ENCODE results near the gene POLR2C. TPM values are rescaled to one million over a fixed set of nuclear protein-coding genes. Genes with fewer than 3 reads are reported as not detected.

POLR2C gene
- total RNA-seq, 4 donors from 2014 or later = 39.2 to 104 (median 72.7) TPM

DNA sequence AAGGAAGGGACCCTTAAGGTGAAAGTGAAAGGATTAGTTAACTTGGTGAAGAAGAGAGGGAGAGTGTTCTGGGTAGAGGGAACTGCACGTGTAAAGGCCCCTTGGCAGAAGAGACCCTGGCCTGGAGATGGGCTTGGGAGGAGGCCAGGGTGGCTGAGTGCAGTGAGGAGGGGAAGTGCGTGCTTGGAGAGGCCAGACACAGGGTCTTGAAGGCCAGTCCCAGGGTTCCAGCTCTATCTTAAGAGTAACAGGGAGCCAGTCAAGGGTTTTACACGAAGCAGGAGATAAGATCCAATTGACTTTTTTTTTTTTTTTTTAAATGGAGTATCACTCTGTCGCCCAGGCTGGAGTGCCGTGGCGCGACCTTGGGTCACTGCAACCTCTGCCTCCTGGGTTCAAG, 39.0 kb downstream of the POLR2C start:
- intact Hi-C loops (cut with DNase I; ENCODE audit: low total_unique reads) = no loop called here
- WGBS, 2 donors (ENCODE audit: low coverage in 1 of 2) = 80 to 81% methylated on average over 5 to 7 of the region's 7 CpGs
- no peak for DNase-seq
- TF ChIP-seq, protein P1, sequence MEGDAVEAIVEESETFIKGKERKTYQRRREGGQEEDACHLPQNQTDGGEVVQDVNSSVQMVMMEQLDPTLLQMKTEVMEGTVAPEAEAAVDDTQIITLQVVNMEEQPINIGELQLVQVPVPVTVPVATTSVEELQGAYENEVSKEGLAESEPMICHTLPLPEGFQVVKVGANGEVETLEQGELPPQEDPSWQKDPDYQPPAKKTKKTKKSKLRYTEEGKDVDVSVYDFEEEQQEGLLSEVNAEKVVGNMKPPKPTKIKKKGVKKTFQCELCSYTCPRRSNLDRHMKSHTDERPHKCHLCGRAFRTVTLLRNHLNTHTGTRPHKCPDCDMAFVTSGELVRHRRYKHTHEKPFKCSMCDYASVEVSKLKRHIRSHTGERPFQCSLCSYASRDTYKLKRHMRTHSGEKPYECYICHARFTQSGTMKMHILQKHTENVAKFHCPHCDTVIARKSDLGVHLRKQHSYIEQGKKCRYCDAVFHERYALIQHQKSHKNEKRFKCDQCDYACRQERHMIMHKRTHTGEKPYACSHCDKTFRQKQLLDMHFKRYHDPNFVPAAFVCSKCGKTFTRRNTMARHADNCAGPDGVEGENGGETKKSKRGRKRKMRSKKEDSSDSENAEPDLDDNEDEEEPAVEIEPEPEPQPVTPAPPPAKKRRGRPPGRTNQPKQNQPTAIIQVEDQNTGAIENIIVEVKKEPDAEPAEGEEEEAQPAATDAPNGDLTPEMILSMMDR (IDR thresholded peaks at IDR 0.05) = no peak
- TF ChIP-seq POLR2AphosphoS5 (IDR thresholded peaks at IDR 0.05) = no peak
- no peak for TF ChIP-seq POLR2A (IDR thresholded peaks at IDR 0.05)
- TF ChIP-seq EP300 (IDR thresholded peaks at IDR 0.05; ENCODE audit: low read depth) = no peak
- no peak overlapping the region for H3K27ac ChIP-seq
- no peaks in the 10 kb centered on the region for H3K27me3 ChIP-seq
- in situ Hi-C loops (cut with MboI; ENCODE audit: low pct_ligation_motif_present in 1 of 4, low pct_unique_long_range_greater_than_20kb in 1 of 4, low sequenced_read_pairs in 3 of 4) = no loop called here
- H3K4me3 ChIP-seq = no peak overlapping the region
- H3K9me3 ChIP-seq = no peaks in the 10 kb centered on the region
- no peaks in the 10 kb centered on the region for H3K4me1 ChIP-seq
- no peaks in the 10 kb centered on the region for H3K36me3 ChIP-seq

DNA sequence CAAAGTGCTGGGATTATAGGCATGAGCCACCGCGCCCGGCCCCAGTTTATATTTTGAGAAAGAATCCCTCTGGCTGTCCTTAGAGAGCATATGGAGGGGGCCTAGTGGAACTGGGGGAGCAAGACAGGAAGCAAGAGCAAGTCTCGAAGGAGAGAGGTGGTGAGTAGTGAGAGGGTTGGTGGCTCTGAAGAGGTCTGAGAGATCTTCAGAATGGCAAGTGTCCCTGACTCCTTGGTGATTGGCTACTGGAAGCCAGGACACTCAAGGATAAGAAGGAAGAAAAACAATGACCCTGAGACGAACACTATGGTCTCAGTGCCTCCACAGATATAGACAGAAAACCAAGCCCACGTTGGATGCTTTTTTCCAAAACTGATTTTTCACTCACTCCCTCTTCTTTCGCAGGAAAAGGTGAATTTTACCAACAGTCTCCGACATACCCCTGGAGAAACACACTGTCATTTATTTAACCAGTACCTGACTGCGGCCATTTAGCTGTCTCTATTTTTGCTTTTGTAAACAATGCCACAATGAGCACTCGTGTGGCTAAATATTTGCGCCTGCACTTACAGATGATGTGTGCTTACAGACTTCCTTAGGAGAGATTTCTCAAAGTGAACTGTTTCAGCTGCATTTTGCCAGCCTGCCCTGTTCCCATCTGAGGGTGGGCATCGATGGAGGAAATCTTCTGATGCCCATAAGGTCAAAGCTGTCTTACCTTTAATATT, 39.7 kb downstream of the POLR2C start:
- H3K4me3 ChIP-seq = no peak overlapping the region
- H3K36me3 ChIP-seq = no peaks in the 10 kb centered on the region
- H3K4me1 ChIP-seq = no peaks in the 10 kb centered on the region
- TF ChIP-seq EP300 (IDR thresholded peaks at IDR 0.05; ENCODE audit: low read depth) (no peak), POLR2A (IDR thresholded peaks at IDR 0.05) (no peak), POLR2AphosphoS5 (IDR thresholded peaks at IDR 0.05) (no peak)
- TF ChIP-seq, protein P1 (IDR thresholded peaks at IDR 0.05) = no peak
- no peaks in the 10 kb centered on the region for H3K27me3 ChIP-seq
- no peak for DNase-seq
- H3K27ac ChIP-seq = no peak overlapping the region
- in situ Hi-C loops (cut with MboI; ENCODE audit: low pct_ligation_motif_present in 1 of 4, low pct_unique_long_range_greater_than_20kb in 1 of 4, low sequenced_read_pairs in 3 of 4) = no loop called here
- no peaks in the 10 kb centered on the region for H3K9me3 ChIP-seq
- intact Hi-C loops (cut with DNase I; ENCODE audit: low total_unique reads) = no loop called here
- WGBS, 2 donors (ENCODE audit: low coverage in 1 of 2) = 71 to 82% methylated on average over 9 to 12 of the region's 12 CpGs

DNA sequence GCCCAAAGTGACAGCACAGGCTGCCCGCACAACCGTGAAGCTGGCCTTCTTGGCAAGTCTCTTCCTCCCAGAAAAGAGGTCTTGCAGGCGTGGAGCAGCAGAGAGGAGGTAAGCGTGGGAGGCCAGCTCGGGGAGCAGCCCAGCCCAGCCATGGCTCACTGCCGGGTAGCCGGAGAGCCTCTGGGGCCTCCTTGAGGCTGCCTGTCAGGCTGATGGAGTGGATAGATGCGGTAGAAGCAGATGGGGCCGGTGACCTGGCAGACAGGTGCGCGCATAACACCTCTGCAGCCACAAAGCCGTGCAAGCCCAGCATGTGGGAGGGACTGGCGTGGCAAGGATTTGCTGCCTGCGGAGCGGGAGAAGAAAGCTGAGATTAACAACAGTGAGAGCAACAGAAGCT, 40.9 kb downstream of the POLR2C start:
- in situ Hi-C loops (cut with MboI; ENCODE audit: low pct_ligation_motif_present in 1 of 4, low pct_unique_long_range_greater_than_20kb in 1 of 4, low sequenced_read_pairs in 3 of 4) = no loop called here
- no peak overlapping the region for H3K4me3 ChIP-seq
- TF ChIP-seq POLR2A (IDR thresholded peaks at IDR 0.05) (no peak), POLR2AphosphoS5 (IDR thresholded peaks at IDR 0.05) (no peak), EP300 (IDR thresholded peaks at IDR 0.05; ENCODE audit: low read depth) (no peak)
- TF ChIP-seq, protein P1 (IDR thresholded peaks at IDR 0.05) = no peak
- no peaks in the 10 kb centered on the region for H3K9me3 ChIP-seq
- intact Hi-C loops (cut with DNase I; ENCODE audit: low total_unique reads) = no loop called here
- H3K36me3 ChIP-seq = no peaks in the 10 kb centered on the region
- WGBS, 2 donors (ENCODE audit: low coverage in 1 of 2) = 83% methylated on average over 15 of the region's 15 CpGs; no CpG with 5 or more reads in 1 of the 2 donors
- no peak overlapping the region for H3K27ac ChIP-seq
- H3K4me1 ChIP-seq = no peaks in the 10 kb centered on the region
- DNase-seq = no peak
- no peaks in the 10 kb centered on the region for H3K27me3 ChIP-seq

DNA sequence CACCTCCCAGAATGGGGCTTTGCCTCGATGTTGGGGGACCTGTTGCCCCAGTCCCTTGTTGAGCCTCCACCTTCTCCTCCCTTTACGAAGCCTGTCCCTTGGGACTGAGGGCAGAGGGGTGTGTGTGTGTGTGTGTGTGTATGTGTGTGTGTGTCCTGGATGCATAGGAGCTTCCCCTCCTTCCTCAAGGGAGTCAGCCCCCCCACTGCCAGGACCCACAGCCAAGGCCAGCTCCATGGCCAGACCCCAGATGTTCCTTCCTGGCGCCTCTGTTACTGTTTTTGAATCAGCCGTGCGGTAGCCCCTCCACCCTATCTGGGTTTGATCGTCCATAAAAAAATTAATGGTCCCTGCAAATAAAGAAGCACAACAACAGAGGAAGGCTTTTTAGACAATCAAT, 41.5 kb downstream of the POLR2C start:
- H3K4me3 ChIP-seq = no peak overlapping the region
- no peak overlapping the region for H3K27ac ChIP-seq
- no peaks in the 10 kb centered on the region for H3K4me1 ChIP-seq
- no peaks in the 10 kb centered on the region for H3K27me3 ChIP-seq
- DNase-seq = no peak
- TF ChIP-seq POLR2AphosphoS5 (IDR thresholded peaks at IDR 0.05) = no peak
- no peak for TF ChIP-seq EP300 (IDR thresholded peaks at IDR 0.05; ENCODE audit: low read depth)
- no peak for TF ChIP-seq POLR2A (IDR thresholded peaks at IDR 0.05)
- TF ChIP-seq, protein P1 (IDR thresholded peaks at IDR 0.05) = no peak
- H3K36me3 ChIP-seq = no peaks in the 10 kb centered on the region
- in situ Hi-C loops (cut with MboI; ENCODE audit: low pct_ligation_motif_present in 1 of 4, low pct_unique_long_range_greater_than_20kb in 1 of 4, low sequenced_read_pairs in 3 of 4) = no loop called here
- 74 to 77% methylated on average over 4 to 6 of the region's 6 CpGs for WGBS, 2 donors (ENCODE audit: low coverage in 1 of 2)
- no peaks in the 10 kb centered on the region for H3K9me3 ChIP-seq
- intact Hi-C loops (cut with DNase I; ENCODE audit: low total_unique reads) = no loop called here
